ENCODE measurements around the gene DOCK3.

DNA sequence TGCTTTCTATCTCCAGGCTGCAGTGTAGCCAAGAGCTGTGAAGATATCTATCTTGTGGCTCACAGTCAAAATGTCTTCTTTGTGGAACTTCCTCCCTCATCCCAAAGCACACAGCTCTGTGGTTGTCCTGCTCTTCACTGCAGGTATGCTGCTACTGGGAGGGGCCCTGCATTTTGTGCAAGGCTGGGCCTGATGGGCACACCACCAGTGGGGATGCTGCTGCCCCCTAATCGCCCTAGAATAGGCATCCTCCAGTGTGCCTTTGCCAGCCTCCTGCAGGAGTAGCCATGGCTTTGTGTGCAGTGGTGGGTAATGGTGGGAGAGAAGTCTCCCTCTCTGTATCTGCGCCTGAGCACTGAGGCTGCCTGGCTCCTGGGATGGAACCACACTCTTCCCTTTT lies 297.3 kb downstream of the DOCK3 start:
- TF ChIP-seq, protein P1, sequence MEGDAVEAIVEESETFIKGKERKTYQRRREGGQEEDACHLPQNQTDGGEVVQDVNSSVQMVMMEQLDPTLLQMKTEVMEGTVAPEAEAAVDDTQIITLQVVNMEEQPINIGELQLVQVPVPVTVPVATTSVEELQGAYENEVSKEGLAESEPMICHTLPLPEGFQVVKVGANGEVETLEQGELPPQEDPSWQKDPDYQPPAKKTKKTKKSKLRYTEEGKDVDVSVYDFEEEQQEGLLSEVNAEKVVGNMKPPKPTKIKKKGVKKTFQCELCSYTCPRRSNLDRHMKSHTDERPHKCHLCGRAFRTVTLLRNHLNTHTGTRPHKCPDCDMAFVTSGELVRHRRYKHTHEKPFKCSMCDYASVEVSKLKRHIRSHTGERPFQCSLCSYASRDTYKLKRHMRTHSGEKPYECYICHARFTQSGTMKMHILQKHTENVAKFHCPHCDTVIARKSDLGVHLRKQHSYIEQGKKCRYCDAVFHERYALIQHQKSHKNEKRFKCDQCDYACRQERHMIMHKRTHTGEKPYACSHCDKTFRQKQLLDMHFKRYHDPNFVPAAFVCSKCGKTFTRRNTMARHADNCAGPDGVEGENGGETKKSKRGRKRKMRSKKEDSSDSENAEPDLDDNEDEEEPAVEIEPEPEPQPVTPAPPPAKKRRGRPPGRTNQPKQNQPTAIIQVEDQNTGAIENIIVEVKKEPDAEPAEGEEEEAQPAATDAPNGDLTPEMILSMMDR (IDR thresholded peaks at IDR 0.05): no peak
- TF ChIP-seq POLR2AphosphoS5 (IDR thresholded peaks at IDR 0.05): no peak
